AG04450 (cell line): ENCODE data around the gene GRID1. TPM values are rescaled to one million over a fixed set of nuclear protein-coding genes. Genes with fewer than 3 reads are reported as not detected.

ENCODE experiments used
- CTCF ChIA-PET: fragments of 300-600, 350-600 bp; formaldehyde crosslinking; extraction: SDS; loops from one replicate; lab custom pipeline; 2022; ENCODE audit warnings: antibody characterized with exemption, inconsistent platforms; lab: Charles Lee
- POLR2A ChIA-PET: fragments of 350-600 bp; formaldehyde crosslinking; extraction: SDS; loops from one replicate; lab custom pipeline; 2021; ENCODE audit warnings: antibody characterized with exemption, inconsistent platforms; lab: Yijun Ruan, JAX
- DNase-seq: peaks from one replicate; pipeline ENCODE4 v3.0.0-alpha.2; 2011; ENCODE audit warnings: low read depth, low spot score
- H3K27ac ChIP-seq: one replicate; pipeline ENCODE4 v1.5.1; 2012; ENCODE audit warnings: low read depth, low read length, control low read depth
- H3K27me3 ChIP-seq: one replicate; pipeline ENCODE4 v1.6.0; 2012; ENCODE audit warnings: low read length; ENCODE audit not compliant: control insufficient read depth, insufficient read depth
- H3K4me3 ChIP-seq: 2 replicates; pipeline ENCODE4 v1.5.1; 2011; ENCODE audit warnings: mild to moderate bottlenecking, low read depth, low read length, control low read depth
- H3K9me3 ChIP-seq: 2 replicates; pipeline ENCODE4 v1.5.1; 2012; ENCODE audit warnings: low read length; ENCODE audit not compliant: control insufficient read depth, insufficient read depth
- polyA plus RNA-seq: library from polyadenylated mRNA; depleted of rRNA; stranded (reverse); fragments of >200 nt; gene quantifications from 2 replicates; pipeline ENCODE4 v1.2.3, GENCODE V29; 2011
- TF ChIP-seq, protein P1 (sequence below): IDR thresholded peaks from 2 replicates; pipeline ENCODE4 v1.5.1; 2011; ENCODE audit warnings: low read depth, low read length, control low read depth, inconsistent platforms

The GRID1 gene
- polyA plus RNA-seq, 1 experiment: not detected

DNA sequence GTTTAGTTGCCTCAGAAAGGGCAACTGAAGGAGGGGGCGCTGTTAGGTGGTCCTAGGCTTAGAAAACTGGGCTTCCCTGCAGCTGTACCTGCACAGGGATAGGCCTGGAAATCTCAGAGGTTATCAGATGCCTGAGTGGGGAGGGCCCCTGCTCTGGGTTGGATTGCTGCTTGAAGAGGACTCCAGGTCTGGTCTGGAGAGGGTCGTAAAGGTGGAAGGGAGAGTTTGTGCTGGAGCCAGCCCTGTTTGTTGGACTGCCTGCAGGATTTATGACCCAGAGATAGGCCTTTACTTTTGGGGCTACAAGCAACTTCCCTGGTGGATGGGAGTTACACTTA lies 765.9 kb downstream of the GRID1 start:
- TF ChIP-seq, protein P1, sequence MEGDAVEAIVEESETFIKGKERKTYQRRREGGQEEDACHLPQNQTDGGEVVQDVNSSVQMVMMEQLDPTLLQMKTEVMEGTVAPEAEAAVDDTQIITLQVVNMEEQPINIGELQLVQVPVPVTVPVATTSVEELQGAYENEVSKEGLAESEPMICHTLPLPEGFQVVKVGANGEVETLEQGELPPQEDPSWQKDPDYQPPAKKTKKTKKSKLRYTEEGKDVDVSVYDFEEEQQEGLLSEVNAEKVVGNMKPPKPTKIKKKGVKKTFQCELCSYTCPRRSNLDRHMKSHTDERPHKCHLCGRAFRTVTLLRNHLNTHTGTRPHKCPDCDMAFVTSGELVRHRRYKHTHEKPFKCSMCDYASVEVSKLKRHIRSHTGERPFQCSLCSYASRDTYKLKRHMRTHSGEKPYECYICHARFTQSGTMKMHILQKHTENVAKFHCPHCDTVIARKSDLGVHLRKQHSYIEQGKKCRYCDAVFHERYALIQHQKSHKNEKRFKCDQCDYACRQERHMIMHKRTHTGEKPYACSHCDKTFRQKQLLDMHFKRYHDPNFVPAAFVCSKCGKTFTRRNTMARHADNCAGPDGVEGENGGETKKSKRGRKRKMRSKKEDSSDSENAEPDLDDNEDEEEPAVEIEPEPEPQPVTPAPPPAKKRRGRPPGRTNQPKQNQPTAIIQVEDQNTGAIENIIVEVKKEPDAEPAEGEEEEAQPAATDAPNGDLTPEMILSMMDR: no peak
- DNase-seq: no peak
- peaks cover 54% of the 10 kb centered on the region for H3K9me3 ChIP-seq
- CTCF ChIA-PET: no interaction called here
- H3K4me3 ChIP-seq: no peak overlapping the region
- POLR2A ChIA-PET: no interaction called here
- no peak overlapping the region for H3K27ac ChIP-seq
- H3K27me3 ChIP-seq: no peaks in the 10 kb centered on the region

DNA sequence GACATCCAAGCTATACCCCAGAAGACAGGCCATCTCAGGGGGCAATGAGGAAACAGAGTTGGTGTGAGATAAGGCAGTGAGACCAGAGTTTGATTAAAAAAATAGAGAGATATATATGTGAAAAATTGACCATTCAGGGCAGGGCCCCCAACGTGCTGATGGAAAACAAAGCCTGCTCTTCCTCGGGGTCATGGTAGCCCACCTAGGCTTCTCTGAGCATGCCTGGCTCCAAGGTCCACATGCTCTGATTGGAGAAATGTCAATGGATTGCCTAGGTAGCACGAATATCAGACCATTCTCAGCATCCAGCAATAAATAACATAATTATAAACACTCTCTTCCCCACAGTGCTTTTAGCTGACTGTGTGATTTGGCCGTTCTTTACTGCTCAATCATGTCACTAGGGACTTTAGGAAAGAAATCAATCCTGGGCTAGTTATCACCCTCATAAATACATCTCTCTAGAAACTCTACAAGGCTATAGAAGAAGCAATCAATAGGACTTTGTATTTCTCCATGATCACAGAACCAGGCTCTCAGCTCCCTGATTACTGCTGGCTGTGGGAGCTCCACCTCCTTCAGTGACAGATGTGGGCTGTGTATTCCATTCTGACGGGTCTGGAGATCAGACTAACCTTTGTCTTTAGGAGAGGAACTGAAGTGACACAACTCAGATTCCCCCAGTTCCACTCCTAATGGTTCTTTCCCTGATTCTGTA lies 766.4 kb downstream of the GRID1 start:
- ChIA-PET POLR2A (no interaction called here), CTCF (no interaction called here)
- Histone ChIP-seq H3K9me3 (peaks cover 54% of the 10 kb centered on the region), H3K27ac (no peak overlapping the region), H3K27me3 (no peaks in the 10 kb centered on the region), H3K4me3 (no peak overlapping the region)
- TF ChIP-seq, protein P1: no peak
- DNase-seq: no peak

DNA sequence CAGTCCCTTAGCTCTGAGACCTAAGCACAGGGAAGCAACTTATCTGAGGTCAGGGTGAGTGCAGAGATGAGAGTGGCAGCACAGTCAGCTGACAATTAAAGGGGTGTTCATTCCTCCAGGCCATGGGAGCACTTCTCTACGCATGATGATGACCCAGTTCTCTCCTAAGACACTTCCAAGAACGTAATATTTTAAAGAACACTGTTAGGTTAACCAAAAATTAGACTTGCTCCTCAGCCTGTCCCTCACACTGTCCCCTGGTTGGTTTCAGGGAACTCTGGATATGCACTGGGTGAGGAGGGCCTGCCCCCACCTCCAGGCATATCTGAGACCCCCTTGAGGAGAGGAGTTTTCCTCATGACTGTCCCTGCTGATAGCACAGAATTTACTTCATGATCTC lies 767.5 kb downstream of the GRID1 start:
- ChIA-PET CTCF (no interaction called here), POLR2A (no interaction called here)
- Histone ChIP-seq H3K9me3 (peaks cover 59% of the 10 kb centered on the region), H3K27ac (no peak overlapping the region), H3K4me3 (no peak overlapping the region), H3K27me3 (no peaks in the 10 kb centered on the region)
- DNase-seq: no peak
- TF ChIP-seq, protein P1: no peak

DNA sequence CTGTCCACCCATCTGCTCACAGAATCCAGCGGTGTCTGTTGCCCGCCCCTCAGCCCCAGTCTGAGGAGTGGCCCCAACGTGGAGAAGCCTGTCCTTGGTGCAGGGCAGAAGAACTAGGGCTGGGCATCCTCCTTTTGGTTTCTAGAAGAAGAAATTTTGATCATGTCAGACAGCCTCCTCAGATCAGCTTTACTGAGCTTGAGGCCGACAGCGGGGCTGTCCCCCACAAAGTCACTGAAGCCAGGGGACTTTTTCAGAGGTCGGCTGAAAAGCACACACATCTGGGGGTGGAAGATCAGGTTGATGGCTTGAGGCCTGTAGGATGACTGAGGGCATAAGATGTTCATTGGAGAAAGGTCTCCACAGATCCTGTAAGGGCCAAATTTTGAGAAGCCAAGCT lies 767.9 kb downstream of the GRID1 start:
- no peak for DNase-seq
- Histone ChIP-seq H3K27me3 (no peaks in the 10 kb centered on the region), H3K4me3 (no peak overlapping the region), H3K9me3 (peaks cover 59% of the 10 kb centered on the region), H3K27ac (no peak overlapping the region)
- TF ChIP-seq, protein P1: no peak
- POLR2A ChIA-PET: no interaction called here
- CTCF ChIA-PET: no interaction called here

DNA sequence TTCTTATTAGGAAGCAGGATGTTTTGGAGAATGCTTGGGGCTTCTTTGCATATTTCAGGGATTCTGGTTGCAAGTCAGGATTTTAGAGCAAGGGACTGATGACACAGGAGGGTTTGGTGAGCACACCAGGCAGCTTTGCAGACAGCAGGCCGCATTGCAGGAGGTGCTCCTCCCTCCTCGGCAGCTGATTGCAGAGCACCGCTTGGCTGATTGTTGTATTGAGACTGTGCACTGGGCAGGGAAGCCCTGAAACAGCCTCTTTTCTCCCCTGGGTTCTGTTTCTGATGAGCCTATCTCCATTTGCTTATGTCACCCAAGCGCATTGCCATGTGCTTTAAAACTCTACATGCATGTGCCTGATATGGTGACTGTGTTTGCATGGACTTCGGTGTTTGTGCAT lies 769.6 kb downstream of the GRID1 start:
- TF ChIP-seq, protein P1: no peak
- CTCF ChIA-PET: no interaction called here

More for the DNA sequence above, 769.6 kb downstream of the GRID1 start:
- POLR2A ChIA-PET: no interaction called here
- Histone ChIP-seq H3K27ac (no peak overlapping the region), H3K27me3 (no peaks in the 10 kb centered on the region), H3K4me3 (no peak overlapping the region), H3K9me3 (peaks cover 52% of the 10 kb centered on the region)
- DNase-seq: no peak
